ENCODE results near the gene CLIP2.
"Not testable (repeated sequence)": the region's sequence is repeated elsewhere in the genome, so short reads cannot be mapped to it uniquely, and the experiment has no call there.

Gene CLIP2

DNA sequence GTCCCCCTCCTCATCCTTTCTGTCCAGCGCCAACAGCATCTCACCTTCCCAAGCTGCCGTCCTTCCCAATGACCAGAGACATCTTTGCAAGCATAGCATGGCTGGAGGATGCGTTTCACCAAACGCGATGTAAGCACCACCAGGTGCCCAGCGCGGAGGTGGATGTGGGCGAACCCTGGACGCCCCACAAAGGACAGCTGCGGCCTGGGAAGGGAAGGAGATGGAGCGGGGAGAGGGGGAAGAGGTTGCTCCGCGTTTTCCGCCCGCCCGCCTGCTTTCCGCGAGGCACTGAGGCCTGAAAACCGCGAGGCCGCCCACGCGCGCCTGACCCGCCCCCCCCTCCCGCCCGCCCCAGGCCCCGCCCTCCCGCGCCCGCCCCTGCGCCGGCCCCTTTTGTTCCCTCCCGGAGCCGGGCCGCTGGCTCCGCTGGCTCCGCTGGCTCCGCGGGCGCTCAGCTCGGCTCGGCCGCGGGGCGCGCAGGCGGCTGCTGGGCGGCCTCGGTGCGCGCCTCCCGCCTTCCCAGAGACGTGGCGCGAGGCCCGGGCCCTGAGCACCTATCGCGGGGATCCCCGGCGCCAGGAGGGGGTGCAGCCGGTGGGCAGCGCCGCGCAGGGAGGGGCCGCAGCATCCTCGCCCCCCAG is at the start of gene CLIP2:
TSS of gene CLIP2 (plus strand) at position 390 of the 641 bp plus-strand sequence. CDS start 28,140 bp downstream, outside the sequence.
- TF ChIP-seq POLR2A (IDR thresholded peaks at IDR 0.05; ENCODE audit: low read length): no peak
- TF ChIP-seq GATA1 (IDR thresholded peaks at IDR 0.05; ENCODE audit: low read depth, low read length): no peak
- DNase-seq: peak; percentile 83 to 89

DNA sequence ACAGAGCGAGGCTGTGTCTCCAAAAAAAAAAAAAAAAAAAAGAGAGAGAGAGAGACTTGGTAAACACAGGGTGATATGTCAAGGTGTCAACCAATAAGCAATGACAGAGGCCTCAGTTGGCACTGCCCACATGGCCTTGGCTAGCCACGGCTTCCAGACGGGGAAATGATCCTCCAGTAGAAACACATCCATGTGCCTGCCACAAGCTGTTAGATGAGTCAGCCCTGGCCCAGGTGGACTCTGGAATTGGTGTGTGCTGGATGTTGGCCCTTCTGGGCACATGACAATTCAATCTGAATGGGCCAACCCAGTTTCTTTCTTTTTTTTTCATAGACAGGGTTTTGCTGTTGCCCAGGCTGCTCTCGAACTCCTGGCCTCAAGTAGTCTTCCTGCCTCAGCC is 48.7 kb upstream of the CLIP2 start:
- DNase-seq: no peak
- TF ChIP-seq POLR2A (IDR thresholded peaks at IDR 0.05; ENCODE audit: low read length): no peak
- no peak for TF ChIP-seq GATA1 (IDR thresholded peaks at IDR 0.05; ENCODE audit: low read depth, low read length)

DNA sequence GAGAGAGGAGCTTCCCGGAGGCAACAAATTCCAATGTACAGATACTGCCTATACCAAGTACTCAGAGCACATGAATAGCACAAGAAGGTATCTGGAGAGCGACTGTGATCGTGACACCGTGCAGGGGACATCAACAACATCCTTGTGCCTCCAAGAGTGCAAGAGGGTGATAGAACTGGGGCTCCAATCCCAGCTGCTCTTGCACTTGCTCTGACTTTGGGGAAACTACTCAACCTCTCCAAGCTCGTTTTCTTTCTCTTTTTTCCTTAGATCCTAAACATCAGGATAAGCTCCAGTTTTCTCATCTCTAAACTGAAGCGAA is 47.1 kb upstream of the CLIP2 start:
- TF ChIP-seq GATA1 (IDR thresholded peaks at IDR 0.05; ENCODE audit: low read depth, low read length) (no peak), POLR2A (IDR thresholded peaks at IDR 0.05; ENCODE audit: low read length) (no peak)
- no peak for DNase-seq

DNA sequence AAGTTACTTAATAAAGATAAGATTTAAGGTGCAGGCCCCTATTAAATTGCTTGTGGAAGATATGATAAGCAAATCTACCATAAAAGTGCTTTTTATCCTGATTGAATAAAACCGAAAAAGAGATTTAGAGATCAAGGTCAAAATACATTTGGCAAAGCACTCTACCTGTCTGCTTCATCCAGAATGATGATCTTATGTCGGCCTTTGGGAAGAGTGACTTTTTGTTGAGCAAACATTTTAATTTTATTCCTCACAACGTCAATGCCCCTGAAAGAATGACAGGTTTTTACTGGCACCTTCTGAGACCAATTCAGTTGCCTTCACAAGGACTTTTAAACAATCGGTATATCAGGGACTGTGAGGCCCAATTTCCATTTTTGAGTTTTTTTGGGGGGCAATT is 42.7 kb upstream of the CLIP2 start:
- DNase-seq: no peak
- TF ChIP-seq POLR2A (IDR thresholded peaks at IDR 0.05; ENCODE audit: low read length) (no peak), GATA1 (IDR thresholded peaks at IDR 0.05; ENCODE audit: low read depth, low read length) (no peak)

DNA sequence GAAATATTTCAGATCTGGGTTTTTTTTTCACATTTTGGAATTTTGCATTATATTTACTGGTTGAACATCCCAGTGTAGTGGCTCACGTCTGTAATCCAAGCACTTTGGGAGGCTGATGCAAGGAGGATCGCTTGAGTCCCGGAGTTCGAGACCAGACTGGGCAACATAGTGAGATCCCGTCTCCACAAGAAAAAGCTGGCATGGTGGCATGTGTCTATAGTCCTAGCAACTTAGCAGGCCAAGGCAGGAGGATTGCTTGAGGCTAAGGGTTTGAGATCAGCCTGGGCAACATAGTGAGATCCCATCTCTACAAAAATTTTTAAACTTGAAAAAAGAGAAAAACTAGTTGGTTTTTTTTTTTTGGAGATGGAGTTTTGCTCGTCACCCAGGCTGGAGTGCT is 41.1 kb upstream of the CLIP2 start:
- TF ChIP-seq GATA1 (IDR thresholded peaks at IDR 0.05; ENCODE audit: low read depth, low read length) (no peak), POLR2A (IDR thresholded peaks at IDR 0.05; ENCODE audit: low read length) (no peak)
- DNase-seq: no peak

DNA sequence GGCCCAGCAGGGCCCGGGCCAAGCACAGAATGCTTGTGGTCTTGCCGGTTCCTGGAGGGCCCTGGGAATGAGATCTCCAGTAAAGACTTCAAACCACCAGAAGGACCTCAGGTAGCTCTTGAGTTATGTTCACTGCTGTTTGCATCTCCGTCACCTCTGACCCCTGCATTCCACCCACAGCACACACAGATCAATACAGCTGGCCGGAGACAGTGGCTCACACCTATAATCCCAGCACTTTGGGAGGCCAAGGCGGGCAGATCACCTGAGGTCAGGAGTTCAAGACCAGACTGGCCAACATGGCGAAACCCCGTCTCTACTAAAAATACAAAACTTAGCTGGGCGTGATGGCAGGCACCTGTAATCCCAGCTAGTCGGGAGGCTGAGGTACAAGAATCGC is 40.1 kb upstream of the CLIP2 start:
- DNase-seq: not testable (repeated sequence)

DNA sequence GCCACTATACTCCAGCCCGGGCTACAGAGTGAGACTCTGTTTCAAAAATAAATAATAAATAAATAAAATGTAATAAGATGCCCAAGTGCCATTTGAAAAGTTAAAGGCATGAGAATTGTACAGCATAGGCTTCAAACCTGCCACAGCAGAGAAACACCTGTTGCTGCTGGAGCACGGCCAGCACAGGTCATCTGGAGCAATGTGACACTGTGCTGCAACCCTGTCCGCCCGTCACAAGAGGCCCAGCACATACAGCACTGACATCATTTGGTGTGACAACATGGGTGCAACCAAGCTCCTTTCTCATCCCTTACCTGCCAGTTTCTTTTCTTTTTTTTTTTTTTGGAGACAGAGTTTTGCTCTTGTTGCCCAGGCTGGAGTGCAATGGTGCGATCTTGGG is 36.3 kb upstream of the CLIP2 start:
- no peak for TF ChIP-seq POLR2A (IDR thresholded peaks at IDR 0.05; ENCODE audit: low read length)
- TF ChIP-seq GATA1 (IDR thresholded peaks at IDR 0.05; ENCODE audit: low read depth, low read length): no peak
- peak in 1 of 2 experiments; percentile 13 for DNase-seq

DNA sequence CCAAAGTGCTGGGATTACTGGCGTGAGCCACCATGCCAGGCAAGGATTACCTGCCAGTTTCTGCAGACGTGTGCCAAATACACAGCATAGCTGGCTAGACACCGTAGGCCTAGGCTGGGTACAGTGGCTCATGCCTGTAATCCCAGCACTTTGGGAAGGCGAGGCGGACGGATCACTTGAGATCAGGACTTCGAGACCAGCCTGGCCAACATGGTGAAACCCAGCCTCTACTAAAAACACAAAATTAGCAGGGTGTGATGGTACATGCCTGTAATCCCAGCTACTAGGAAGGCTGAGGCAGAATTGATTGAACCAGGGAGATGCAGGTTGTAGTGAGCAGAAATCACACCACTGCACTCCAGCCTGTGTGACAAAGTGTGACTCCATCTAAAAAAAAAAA is 35.9 kb upstream of the CLIP2 start:
- TF ChIP-seq POLR2A (IDR thresholded peaks at IDR 0.05; ENCODE audit: low read length): no peak
- TF ChIP-seq GATA1 (IDR thresholded peaks at IDR 0.05; ENCODE audit: low read depth, low read length): no peak
- DNase-seq: no peak

DNA sequence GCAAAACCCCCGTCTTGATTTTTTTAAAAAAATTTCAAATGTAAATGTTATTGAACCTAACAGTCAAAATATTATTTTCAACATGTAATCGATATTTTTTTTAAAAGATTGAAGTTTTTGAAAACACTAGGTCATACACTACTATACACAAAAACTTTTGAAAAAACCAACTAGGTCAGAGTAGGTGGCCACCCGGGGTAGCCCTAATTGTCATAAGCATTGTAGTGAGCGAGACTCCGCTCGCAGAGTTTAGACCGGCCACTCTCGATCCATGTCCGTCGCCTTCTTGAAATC is 35.4 kb upstream of the CLIP2 start:
- no peak for DNase-seq
- TF ChIP-seq GATA1 (IDR thresholded peaks at IDR 0.05; ENCODE audit: low read depth, low read length) (no peak), POLR2A (IDR thresholded peaks at IDR 0.05; ENCODE audit: low read length) (no peak)

DNA sequence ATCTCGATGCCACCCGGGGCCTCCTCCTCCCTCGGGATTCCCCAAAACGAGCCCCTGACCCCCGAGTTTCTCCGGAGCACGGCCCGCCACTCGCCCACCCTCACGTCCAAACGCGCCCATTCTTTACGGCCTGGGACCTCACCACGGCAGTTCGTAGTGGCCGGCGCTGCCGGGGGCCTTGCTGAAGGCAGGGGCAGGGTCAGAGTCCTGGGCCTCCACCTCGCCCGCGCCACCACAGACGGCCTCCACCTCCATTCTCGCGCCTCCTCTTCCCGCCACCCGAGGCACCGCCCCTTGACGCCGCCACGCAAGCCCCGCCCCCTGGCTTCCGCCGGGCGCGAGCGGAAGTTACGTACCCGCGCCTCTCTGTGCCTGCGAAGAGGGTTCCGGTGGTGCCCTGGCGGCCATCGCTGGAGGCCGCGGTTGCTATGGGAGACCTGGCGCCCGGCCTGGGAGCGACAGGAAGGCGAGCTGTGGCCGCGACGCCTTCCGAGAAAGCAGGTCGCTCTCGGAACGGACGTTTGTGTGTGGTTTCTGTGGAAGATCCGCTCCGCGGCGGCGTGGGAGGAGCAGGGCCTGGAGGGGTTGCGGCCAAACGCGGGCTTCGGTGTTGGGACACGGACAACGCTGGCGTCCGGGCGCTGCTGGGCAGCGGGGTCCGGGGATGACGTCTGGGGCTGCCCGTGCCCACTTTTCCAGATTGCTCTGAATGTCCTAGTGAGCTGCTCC is 34.9 kb upstream of the CLIP2 start, which contains the start of gene RFC2:
TSS of gene RFC2 (minus strand) at position 271 of the 729 bp plus-strand sequence. CDS start at position 255, 16 bp downstream.
- DNase-seq: peak; percentile 98 to 99
- peak; percentile 92 for TF ChIP-seq POLR2A (IDR thresholded peaks at IDR 0.05; ENCODE audit: low read length)
- no peak for TF ChIP-seq GATA1 (IDR thresholded peaks at IDR 0.05; ENCODE audit: low read depth, low read length)

DNA sequence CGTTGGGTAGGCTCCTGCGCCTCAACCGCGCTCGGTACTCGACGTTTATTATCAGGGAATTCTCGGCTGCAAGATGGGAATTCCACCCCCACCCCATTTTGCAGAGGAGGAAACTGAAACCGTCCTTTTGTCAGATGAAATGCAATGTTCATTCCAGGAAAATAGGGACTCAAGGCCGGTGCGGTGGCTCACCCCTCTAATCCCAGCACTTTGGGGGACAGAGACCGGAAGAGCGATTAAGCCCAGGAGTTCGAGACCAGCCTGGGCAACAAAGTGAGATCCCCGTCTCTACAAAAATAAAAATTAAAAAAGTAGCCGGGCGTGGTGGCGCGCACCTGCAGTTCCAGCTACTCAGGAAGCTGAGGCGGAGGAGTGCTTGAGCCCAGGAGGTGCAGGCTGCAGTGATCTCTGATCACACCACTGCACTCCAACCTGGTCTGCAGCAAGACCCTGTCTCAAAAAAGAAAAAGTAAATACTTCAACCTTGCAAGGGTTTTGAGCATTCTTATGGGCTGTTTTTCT is 34.3 kb upstream of the CLIP2 start:
- DNase-seq: no peak
- TF ChIP-seq POLR2A (IDR thresholded peaks at IDR 0.05; ENCODE audit: low read length): no peak
- no peak for TF ChIP-seq GATA1 (IDR thresholded peaks at IDR 0.05; ENCODE audit: low read depth, low read length)

DNA sequence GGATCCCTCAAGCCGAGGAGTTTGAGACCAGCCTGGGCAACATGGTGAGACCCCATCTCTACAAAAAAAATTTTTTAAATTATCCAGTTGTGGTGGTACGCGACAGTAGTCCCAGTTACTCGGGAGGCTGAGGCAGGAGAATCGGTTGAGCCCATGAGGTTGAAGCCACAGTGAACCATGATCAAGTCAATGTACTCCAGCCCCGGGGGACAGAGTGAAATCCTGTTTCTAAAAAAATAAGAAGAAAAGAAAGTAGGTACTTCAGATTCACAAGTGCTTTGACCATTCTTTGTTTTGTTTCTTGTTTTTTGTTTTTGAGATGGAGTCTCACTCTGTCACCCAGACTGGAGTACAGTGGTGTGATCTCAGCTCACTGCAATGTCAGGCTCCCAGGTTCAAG is 33.7 kb upstream of the CLIP2 start:
- DNase-seq: not testable (repeated sequence)

DNA sequence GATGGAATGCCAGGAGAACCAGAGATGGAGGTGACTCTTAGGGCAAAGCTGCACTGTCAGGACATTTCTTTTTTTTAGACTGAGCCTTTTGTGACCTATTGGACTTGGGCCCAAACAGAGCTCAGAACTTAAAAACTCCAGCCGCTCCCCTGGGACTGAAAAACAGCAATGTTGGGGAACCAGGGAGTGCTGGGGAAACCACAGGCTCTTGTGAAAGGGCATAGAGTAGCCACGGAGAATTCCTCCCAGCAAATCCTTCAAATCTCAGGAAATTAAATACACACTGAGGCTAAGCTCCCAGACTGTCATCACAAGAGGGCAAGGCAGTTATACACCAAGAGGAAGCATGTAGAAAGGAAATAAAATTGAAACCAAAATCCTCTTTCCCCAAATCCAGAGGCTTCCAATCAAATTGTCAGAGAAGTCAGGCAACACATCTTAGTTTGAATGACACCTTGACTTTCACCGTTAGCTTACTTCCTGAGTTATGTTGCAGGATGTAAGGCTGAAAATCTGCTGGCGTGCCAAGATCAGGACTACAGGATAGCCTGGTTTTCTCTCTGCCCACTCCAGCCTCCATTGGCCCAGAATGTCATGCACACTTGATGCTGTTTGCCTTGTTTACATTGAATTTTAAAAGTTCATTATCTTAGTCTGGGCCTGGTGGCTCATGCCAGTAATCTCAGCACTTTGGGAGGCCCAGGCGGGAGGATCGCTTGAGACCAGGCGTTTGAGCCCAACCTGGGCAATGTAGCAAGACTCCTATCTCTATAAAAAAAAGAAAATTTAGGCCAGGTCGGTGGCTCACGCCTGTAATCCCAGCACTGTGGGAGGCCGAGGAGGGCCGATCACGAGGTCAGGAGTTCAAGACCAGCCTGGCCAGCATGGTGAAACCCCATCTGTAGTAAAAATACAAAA is 32.5 kb upstream of the CLIP2 start:
- TF ChIP-seq POLR2A (IDR thresholded peaks at IDR 0.05; ENCODE audit: low read length): no peak
- TF ChIP-seq GATA1 (IDR thresholded peaks at IDR 0.05; ENCODE audit: low read depth, low read length): no peak
- DNase-seq: no peak

DNA sequence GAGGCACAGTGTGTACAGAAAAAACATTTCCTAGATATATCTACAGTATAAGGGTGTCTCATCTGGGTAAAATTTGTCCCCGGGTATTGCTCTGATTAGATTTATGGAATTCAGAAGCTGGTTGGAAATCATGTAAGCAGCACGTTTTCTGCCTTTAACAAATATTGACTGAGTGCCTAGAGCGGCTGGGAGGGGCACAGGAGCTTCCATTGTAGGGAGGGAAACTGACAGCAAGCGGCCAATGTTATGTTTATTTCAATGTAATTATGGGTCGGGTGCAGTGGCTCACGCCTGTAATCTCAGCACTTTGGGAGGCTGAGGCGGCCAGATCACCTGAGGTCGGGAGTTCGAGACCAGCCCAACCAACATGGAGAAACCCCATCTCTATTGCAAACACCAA is 30.6 kb upstream of the CLIP2 start:
- DNase-seq: no peak
- TF ChIP-seq GATA1 (IDR thresholded peaks at IDR 0.05; ENCODE audit: low read depth, low read length): no peak
- TF ChIP-seq POLR2A (IDR thresholded peaks at IDR 0.05; ENCODE audit: low read length): no peak
